ENCODE data around the gene CASKIN1. TPM values are rescaled to one million over a fixed set of nuclear protein-coding genes. Genes with fewer than 3 reads are reported as not detected.
"Not testable (repeated sequence)": the region's sequence is repeated elsewhere in the genome, so short reads cannot be mapped to it uniquely, and the experiment has no call there.

The CASKIN1 gene
- total and polyA plus RNA-seq, 2 donors from 2014 or later = 0.30 to 0.66 TPM

DNA sequence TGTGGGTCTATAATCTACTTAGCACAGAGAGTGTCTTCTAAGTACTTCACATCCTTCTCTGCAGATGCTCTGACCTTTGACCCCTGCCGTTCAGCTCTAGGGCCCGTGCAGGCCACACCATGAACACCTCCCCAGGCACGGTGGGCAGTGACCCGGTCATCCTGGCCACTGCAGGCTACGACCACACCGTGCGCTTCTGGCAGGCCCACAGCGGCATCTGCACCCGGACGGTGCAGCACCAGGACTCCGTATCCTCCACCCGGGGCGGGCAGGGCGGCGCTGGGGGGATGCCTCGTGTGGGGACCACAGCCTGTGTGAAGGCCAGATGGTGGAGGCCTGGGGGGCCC, 9.5 kb upstream of the CASKIN1 start:
- H3K9ac ChIP-seq (ENCODE audit: low read length in 3 of 3) = peak overlapping the region; percentile 62 to 99 (median 84)
- intact Hi-C loops (cut with DNase I) = no loop called here
- peak overlapping the region; percentile 79 to 98 for H3K27ac ChIP-seq (ENCODE audit: low read depth in 2 of 2, low read length in 2 of 2)
- TF ChIP-seq, protein P1, sequence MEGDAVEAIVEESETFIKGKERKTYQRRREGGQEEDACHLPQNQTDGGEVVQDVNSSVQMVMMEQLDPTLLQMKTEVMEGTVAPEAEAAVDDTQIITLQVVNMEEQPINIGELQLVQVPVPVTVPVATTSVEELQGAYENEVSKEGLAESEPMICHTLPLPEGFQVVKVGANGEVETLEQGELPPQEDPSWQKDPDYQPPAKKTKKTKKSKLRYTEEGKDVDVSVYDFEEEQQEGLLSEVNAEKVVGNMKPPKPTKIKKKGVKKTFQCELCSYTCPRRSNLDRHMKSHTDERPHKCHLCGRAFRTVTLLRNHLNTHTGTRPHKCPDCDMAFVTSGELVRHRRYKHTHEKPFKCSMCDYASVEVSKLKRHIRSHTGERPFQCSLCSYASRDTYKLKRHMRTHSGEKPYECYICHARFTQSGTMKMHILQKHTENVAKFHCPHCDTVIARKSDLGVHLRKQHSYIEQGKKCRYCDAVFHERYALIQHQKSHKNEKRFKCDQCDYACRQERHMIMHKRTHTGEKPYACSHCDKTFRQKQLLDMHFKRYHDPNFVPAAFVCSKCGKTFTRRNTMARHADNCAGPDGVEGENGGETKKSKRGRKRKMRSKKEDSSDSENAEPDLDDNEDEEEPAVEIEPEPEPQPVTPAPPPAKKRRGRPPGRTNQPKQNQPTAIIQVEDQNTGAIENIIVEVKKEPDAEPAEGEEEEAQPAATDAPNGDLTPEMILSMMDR (IDR thresholded peaks at IDR 0.05; ENCODE audit: borderline replicate concordance, extremely low read depth, insufficient read depth) = no peak
- peak in 2 of 5 donors; percentile 86 to 88 for DNase-seq
- no peaks in the 10 kb centered on the region for H3K27me3 ChIP-seq (ENCODE audit: control insufficient read depth, insufficient read depth, low read length)
- peaks cover 0 to 4% (median 0%) of the 10 kb centered on the region in 3 donors for H3K36me3 ChIP-seq (ENCODE audit: control insufficient read depth in 2 of 3, insufficient read depth in 3 of 3, low read length in 3 of 3)
- H3K9me3 ChIP-seq (ENCODE audit: control insufficient read depth in 2 of 3, insufficient read depth in 1 of 3, low read length in 3 of 3) = no peaks in the 10 kb centered on the region
- H3K4me3 ChIP-seq (ENCODE audit: low read length in 3 of 3) = peak overlapping the region; percentile 78 to 92 (median 86)
- no peak for FAIRE-seq
- H3K4me1 ChIP-seq (ENCODE audit: control insufficient read depth in 2 of 3, insufficient read depth in 2 of 3, low read depth in 1 of 3, low read length in 3 of 3) = peaks cover 0 to 15% (median 10%) of the 10 kb centered on the region in 3 donors

DNA sequence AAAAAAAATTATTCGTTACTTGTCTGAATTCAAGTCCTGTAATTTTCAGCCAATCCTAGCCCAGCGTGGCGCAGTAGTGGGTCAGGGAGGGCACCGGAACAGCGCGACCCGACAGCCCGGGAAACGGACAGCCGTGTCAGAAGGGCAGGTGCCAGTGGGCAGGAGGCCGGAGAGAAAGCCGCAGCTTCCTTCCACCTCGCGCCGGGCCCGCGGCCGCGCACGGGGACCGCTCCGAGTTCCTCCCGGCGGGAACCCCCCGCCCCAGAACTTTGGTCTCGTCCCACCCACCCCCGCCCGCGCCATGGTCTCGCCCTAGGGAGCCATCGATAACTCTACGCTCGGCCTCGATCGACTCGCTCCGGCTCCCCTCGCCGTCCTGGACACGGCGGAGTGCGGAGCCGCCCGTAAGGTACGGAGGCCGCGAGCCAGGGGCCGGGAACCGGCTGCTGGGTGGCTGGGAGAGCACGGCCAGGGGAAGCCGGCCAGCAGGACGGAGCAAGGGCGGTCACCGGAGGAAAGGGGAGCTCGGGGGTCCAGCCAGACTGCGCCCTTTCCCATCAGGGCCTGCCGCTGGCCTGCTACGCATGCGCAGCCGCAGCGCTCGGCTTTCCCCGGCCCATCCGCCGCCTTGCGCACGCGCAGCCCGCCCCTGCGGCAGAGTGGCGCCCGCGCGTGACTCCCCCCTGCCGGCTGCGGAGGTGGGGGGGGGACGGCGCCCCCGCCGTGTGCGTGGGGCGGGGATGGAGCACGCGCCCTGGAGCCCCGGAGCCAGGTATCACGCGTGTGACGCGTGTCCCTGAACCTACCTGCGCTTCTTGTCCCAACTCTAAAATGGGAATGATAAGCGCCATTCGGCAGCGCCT, 8.9 kb upstream of the CASKIN1 start, which contains the start of gene MLST8:
MLST8 (plus strand) TSS at position 351 of the 863 bp plus-strand sequence. CDS start 632 bp downstream, outside the sequence.
- peaks cover 0 to 4% (median 0%) of the 10 kb centered on the region in 3 donors for H3K36me3 ChIP-seq (ENCODE audit: control insufficient read depth in 2 of 3, insufficient read depth in 3 of 3, low read length in 3 of 3)
- no peak for FAIRE-seq
- peak; percentile 89 to 96 (median 91) for DNase-seq
- no peaks in the 10 kb centered on the region for H3K27me3 ChIP-seq (ENCODE audit: control insufficient read depth, insufficient read depth, low read length)
- H3K4me1 ChIP-seq (ENCODE audit: control insufficient read depth in 2 of 3, insufficient read depth in 2 of 3, low read depth in 1 of 3, low read length in 3 of 3) = peaks cover 0 to 15% (median 10%) of the 10 kb centered on the region in 3 donors
- no peaks in the 10 kb centered on the region for H3K9me3 ChIP-seq (ENCODE audit: control insufficient read depth in 2 of 3, insufficient read depth in 1 of 3, low read length in 3 of 3)
- peak within 1 kb of the TSS; percentile 98 for H3K27ac ChIP-seq (ENCODE audit: low read depth in 2 of 2, low read length in 2 of 2)
- TF ChIP-seq, protein P1 (IDR thresholded peaks at IDR 0.05; ENCODE audit: borderline replicate concordance, extremely low read depth, insufficient read depth) = no peak
- intact Hi-C loops (cut with DNase I) = no loop called here
- H3K4me3 ChIP-seq (ENCODE audit: low read length in 3 of 3) = peak within 1 kb of the TSS; percentile 78 to 92 (median 86)
- peak within 1 kb of the TSS; percentile 68 to 99 (median 84) for H3K9ac ChIP-seq (ENCODE audit: low read length in 3 of 3)

DNA sequence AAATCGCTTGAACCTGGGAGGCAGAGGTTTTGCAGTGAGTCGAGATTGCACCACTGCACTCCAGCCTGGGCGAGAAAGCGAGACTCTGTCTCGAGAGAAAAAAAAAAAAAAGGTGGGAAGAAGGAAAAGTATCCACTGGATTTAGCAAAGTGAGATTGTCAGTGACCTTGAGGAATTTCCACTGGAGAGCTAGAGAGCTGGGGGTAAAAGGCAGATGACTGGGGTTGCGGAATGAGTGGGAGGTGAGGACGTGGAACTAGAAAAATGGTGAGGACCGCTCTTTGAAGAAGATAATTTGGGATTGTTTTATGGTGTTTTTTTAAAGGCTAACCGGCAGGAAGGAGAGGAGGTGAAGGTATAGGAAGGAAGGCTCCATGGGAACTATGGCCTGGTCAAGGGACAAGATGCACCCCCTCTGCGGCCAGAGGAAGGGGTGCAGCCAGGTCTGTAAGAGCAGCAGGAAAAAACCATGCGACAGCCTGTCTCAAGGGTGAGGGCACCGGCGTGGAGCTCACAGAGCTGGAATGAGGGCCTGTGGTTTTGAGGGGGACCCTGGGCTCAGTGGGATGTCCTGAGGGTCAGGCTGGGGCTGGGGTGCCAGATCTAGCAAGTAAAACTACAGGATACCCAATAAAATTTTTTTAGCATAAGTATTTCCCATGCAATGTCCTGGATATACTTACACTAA, 8.2 kb upstream of the CASKIN1 start:
- intact Hi-C loops (cut with DNase I) = no loop called here
- Histone ChIP-seq H3K9me3 (ENCODE audit: control insufficient read depth in 2 of 3, insufficient read depth in 1 of 3, low read length in 3 of 3) (no peaks in the 10 kb centered on the region), H3K36me3 (ENCODE audit: control insufficient read depth in 2 of 3, insufficient read depth in 3 of 3, low read length in 3 of 3) (peaks cover 0 to 4% (median 0%) of the 10 kb centered on the region in 3 donors), H3K4me1 (ENCODE audit: control insufficient read depth in 2 of 3, insufficient read depth in 2 of 3, low read depth in 1 of 3, low read length in 3 of 3) (peaks cover 0 to 15% (median 10%) of the 10 kb centered on the region in 3 donors), H3K27ac (ENCODE audit: low read depth in 2 of 2, low read length in 2 of 2) (peak overlapping the region; percentile 98), H3K27me3 (ENCODE audit: control insufficient read depth, insufficient read depth, low read length) (no peaks in the 10 kb centered on the region), H3K9ac (ENCODE audit: low read length in 3 of 3) (peak overlapping the region in 2 of 3 donors; percentile 46 to 68), H3K4me3 (ENCODE audit: low read length in 3 of 3) (peak overlapping the region; percentile 59 to 92 (median 78))
- DNase-seq (peak in 1 of 5 donors; percentile 71), FAIRE-seq (no peak)
- TF ChIP-seq, protein P1 (IDR thresholded peaks at IDR 0.05; ENCODE audit: borderline replicate concordance, extremely low read depth, insufficient read depth) = no peak

DNA sequence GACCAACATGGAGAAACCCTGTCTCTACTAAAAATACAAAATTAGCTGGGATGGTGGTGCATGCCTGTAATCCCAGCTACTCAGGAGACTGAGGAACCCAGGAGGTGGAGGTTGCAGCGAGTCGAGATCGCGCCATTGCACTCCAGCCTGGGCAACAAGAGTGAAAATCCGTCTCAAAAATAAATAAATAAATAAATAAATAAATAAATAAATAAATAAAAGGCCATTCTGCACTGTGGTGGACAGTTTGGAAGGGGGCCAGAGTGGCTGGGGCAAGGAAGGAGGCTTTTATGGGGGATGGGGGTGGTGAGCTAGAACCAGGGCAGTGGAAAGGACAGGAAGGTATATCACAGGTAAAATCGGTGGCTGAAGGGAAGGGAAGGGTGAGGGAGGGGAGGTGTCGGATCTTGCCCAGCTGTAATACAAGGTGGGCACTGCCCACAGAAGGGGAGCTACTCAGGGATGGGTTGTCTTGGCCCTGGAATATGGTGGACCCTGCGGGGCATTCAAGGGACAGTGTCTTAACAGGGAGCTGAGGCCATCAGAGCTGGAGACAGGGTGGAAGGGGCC, 6.8 kb upstream of the CASKIN1 start:
- H3K36me3 ChIP-seq (ENCODE audit: control insufficient read depth in 2 of 3, insufficient read depth in 3 of 3, low read length in 3 of 3); DNase-seq; H3K27ac ChIP-seq (ENCODE audit: low read depth in 2 of 2, low read length in 2 of 2); H3K27me3 ChIP-seq (ENCODE audit: control insufficient read depth, insufficient read depth, low read length); FAIRE-seq; H3K9me3 ChIP-seq (ENCODE audit: control insufficient read depth in 2 of 3, insufficient read depth in 1 of 3, low read length in 3 of 3); H3K9ac ChIP-seq (ENCODE audit: low read length in 3 of 3); intact Hi-C loops (cut with DNase I); H3K4me3 ChIP-seq (ENCODE audit: low read length in 3 of 3): not testable (repeated sequence)
- H3K4me1 ChIP-seq (ENCODE audit: control insufficient read depth in 2 of 3, insufficient read depth in 2 of 3, low read depth in 1 of 3, low read length in 3 of 3) = peaks cover 0 to 15% (median 10%) of the 10 kb centered on the region in 3 donors

Data from kidney (tissue), 14 donors.